Stimulated activated CD4-positive, alpha-beta T cell treated with anti-CD3 and anti-CD28 coated beads, TNF-alpha, amount 100 ng/mL, for 24 hours (primary cell): ENCODE results near the gene MEMO1.
"Not testable (repeated sequence)": the region's sequence is repeated elsewhere in the genome, so short reads cannot be mapped to it uniquely, and the experiment has no call there.

Source experiments
- DNase-seq, 3 experiments: peaks; one replicate each; pipeline ENCODE4 v3.0.0-alpha.2; 2020; ENCODE audit warnings: low read depth in 3 of 3

Gene MEMO1

GRCh38 chr2:32010670-32011484 is at the start of gene MEMO1:
Gene MEMO1 (minus strand): TSS chr2:32011008. CDS start chr2:32010247, 761 bp downstream.
- peak; percentile 87 to 93 (median 89) for DNase-seq

GRCh38 chr2:32060266-32060665 is 49.5 kb upstream of the MEMO1 start:
- no peak for DNase-seq

GRCh38 chr2:32058130-32058529 is 47.3 kb upstream of the MEMO1 start:
- DNase-seq, result no peak

- not testable (repeated sequence) for DNase-seq
Measured at GRCh38 chr2:32054583-32054982, 43.8 kb upstream of the MEMO1 start.

GRCh38 chr2:32051836-32052439 is 41.1 kb upstream of the MEMO1 start:
- DNase-seq, result no peak

GRCh38 chr2:32043561-32043960 is 32.8 kb upstream of the MEMO1 start:
- DNase-seq, result no peak

GRCh38 chr2:32039447-32040219 is 28.8 kb upstream of the MEMO1 start, which contains the start of gene DPY30:
Gene DPY30 (minus strand): TSS chr2:32039805. CDS start chr2:32039456, 349 bp downstream.
- peak; percentile 80 to 89 (median 80) for DNase-seq

- not testable (repeated sequence) for DNase-seq
Measured at GRCh38 chr2:32034198-32034887, 23.5 kb upstream of the MEMO1 start.

GRCh38 chr2:32018789-32019482 is 8.1 kb upstream of the MEMO1 start:
- DNase-seq, result not testable (repeated sequence)

- DNase-seq, result no peak
Measured at GRCh38 chr2:32012872-32013271, 2.1 kb upstream of the MEMO1 start.

- no peak for DNase-seq
Measured at GRCh38 chr2:32011485-32011960, 715 bp upstream of the MEMO1 start.

GRCh38 chr2:32010280-32010669 is 533 bp downstream of the MEMO1 start:
- DNase-seq, result peak; percentile 22 to 63 (median 40)

- DNase-seq, result peak in 2 of 3 experiments; percentile 8 to 33
Measured at GRCh38 chr2:32009516-32010256, 1.1 kb downstream of the MEMO1 start.

GRCh38 chr2:32008805-32009515 is 1.8 kb downstream of the MEMO1 start:
- peak in 1 of 3 experiments; percentile 18 for DNase-seq

GRCh38 chr2:32007121-32007391 is 3.8 kb downstream of the MEMO1 start:
- no peak for DNase-seq

- DNase-seq, result no peak
Measured at GRCh38 chr2:32005371-32005976, 5.3 kb downstream of the MEMO1 start.

GRCh38 chr2:32003791-32004190 is 7.0 kb downstream of the MEMO1 start:
- DNase-seq, result no peak

GRCh38 chr2:32002406-32002805 is 8.4 kb downstream of the MEMO1 start:
- DNase-seq, result no peak

- DNase-seq, result no peak
Measured at GRCh38 chr2:31999438-31999837, 11.4 kb downstream of the MEMO1 start.
